Natural killer cell (primary cell): ENCODE data around the gene USP37. TPM values are rescaled to one million over a fixed set of nuclear protein-coding genes. Genes with fewer than 3 reads are reported as not detected.
A peak's percentile ranks its signal among the peaks of the same experiment; 100 is the strongest.

Experiments
- ATAC-seq, 3 donors: fragments of 150-1000 bp in 2 of 3; fragments of 200-7000 bp in 1 of 3; cut with Tn5 transposase; 1 replicate in 1 of 3; 2 replicates in 2 of 3; pipeline ENCODE4 v1.10.0; 2021; ENCODE audit warnings: mild to moderate bottlenecking in 2 of 3, moderate library complexity in 2 of 3
- DNase-seq, 2 donors: peaks; one replicate each; pipeline versions ENCODE4 v3.0.0 to v3.0.0-alpha.2; 2013 to 2021; ENCODE audit warnings: mixed read lengths in 1 of 2
- H3K27ac ChIP-seq: one replicate; pipeline ENCODE4 v1.5.1; 2013; ENCODE audit warnings: mild to moderate bottlenecking, low read length
- H3K27me3 ChIP-seq: one replicate; pipeline ENCODE4 v1.6.1; 2013; ENCODE audit warnings: low read length; ENCODE audit not compliant: control insufficient read depth, insufficient read depth
- H3K36me3 ChIP-seq: one replicate; pipeline ENCODE4 v1.6.1; 2013; ENCODE audit warnings: low read length; ENCODE audit not compliant: control insufficient read depth, insufficient read depth
- H3K4me1 ChIP-seq: one replicate; pipeline ENCODE4 v1.6.1; 2013; ENCODE audit warnings: low read length; ENCODE audit not compliant: control insufficient read depth, insufficient read depth
- H3K4me3 ChIP-seq: one replicate; pipeline ENCODE4 v1.5.1; 2013; ENCODE audit warnings: low read length
- H3K9me3 ChIP-seq: one replicate; pipeline ENCODE4 v1.6.1; 2013; ENCODE audit warnings: low read length; ENCODE audit not compliant: control insufficient read depth, insufficient read depth
- H3K27ac Mint-ChIP-seq, 2 donors: one replicate each; pipeline ENCODE4 v1.8.0; 2022; ENCODE audit warnings: mild to moderate bottlenecking in 2 of 2, mixed read lengths in 2 of 2, moderate library complexity in 1 of 2
- H3K27me3 Mint-ChIP-seq, 2 donors: one replicate each; pipeline ENCODE4 v1.8.0; 2022; ENCODE audit warnings: low read depth in 2 of 2, mixed read lengths in 2 of 2
- H3K36me3 Mint-ChIP-seq: one replicate; pipeline ENCODE4 v1.8.0; 2022; ENCODE audit warnings: mixed read lengths
- H3K4me1 Mint-ChIP-seq, 2 donors: one replicate each; pipeline ENCODE4 v1.8.0; 2022; ENCODE audit warnings: mixed read lengths in 2 of 2
- H3K4me3 Mint-ChIP-seq: one replicate; pipeline ENCODE4 v1.8.0; 2022; ENCODE audit warnings: mild to moderate bottlenecking, moderate library complexity, mixed read lengths
- H3K9me3 Mint-ChIP-seq, 2 donors: one replicate each; pipeline ENCODE4 v1.8.0; 2022; ENCODE audit warnings: mixed read lengths in 2 of 2
- CTCF ChIP-seq: fragments of 200-600 bp; IDR thresholded peaks from one replicate; pipeline ENCODE4 v1.8.0; 2022; ENCODE audit warnings: antibody characterized with exemption
- WGBS: methylation state at CpG from one replicate; pipeline ENCODE4 v1.1.7; 2013; ENCODE audit warnings: missing lambda C conversion rate; ENCODE audit not compliant: insufficient coverage; 5-methylcytosine and 5-hydroxymethylcytosine counted together
- intact Hi-C: fragments of 100-400 bp; cut with micrococcal nuclease; formaldehyde crosslinking; loops from one replicate; pipeline ENCODE4 v1.14.2; 2022
- total RNA-seq, 4 donors: library from RNA; stranded (reverse); fragments of 120-200 nt in 1 of 4; gene quantifications; one replicate each; pipeline versions ENCODE4 v1.2.3 to v1.2.4, GENCODE V29; 2013 to 2022

USP37 gene
- total RNA-seq, 3 donors from 2014 or later (not counting 1 experiment from before 2014, with no cell fraction given): 18.3 to 26.2 (median 21.6) TPM

GRCh38 chr2:218465987-218466633 is 102.0 kb downstream of the USP37 start:
- intact Hi-C loops: loop anchor here (1.0 to 2.0 kb wide), 3 partner anchors 59 to 194 kb away; no protein-coding TSS in a partner anchor
- 100% methylated on average over 1 of the region's 3 CpGs for WGBS
- no peak overlapping the region for H3K4me3 Mint-ChIP-seq
- H3K27ac Mint-ChIP-seq: peak overlapping the region in 1 of 2 donors; percentile 36
- Histone ChIP-seq H3K9me3 (no peaks in the 10 kb centered on the region), H3K4me1 (no peaks in the 10 kb centered on the region), H3K27me3 (no peaks in the 10 kb centered on the region), H3K27ac (no peak overlapping the region), H3K4me3 (no peak overlapping the region), H3K36me3 (peaks cover 11% of the 10 kb centered on the region)
- H3K9me3 Mint-ChIP-seq: no peaks in the 10 kb centered on the region
- peak; percentile 65 for TF ChIP-seq CTCF
- H3K4me1 Mint-ChIP-seq: peaks cover 18 to 19% of the 10 kb centered on the region in 2 donors
- peak in 2 of 3 donors; percentile 45 to 47 for ATAC-seq
- no peaks in the 10 kb centered on the region for H3K36me3 Mint-ChIP-seq
- DNase-seq: peak in 1 of 2 donors; percentile 48
- H3K27me3 Mint-ChIP-seq: no peaks in the 10 kb centered on the region

- Histone ChIP-seq H3K4me1 (no peaks in the 10 kb centered on the region), H3K27me3 (no peaks in the 10 kb centered on the region), H3K9me3 (no peaks in the 10 kb centered on the region), H3K36me3 (peaks cover 42% of the 10 kb centered on the region), H3K4me3 (no peak overlapping the region), H3K27ac (no peak overlapping the region)
- no CpG with 5 or more reads among the region's 1 CpG for WGBS
- intact Hi-C loops: no loop called here
- no peaks in the 10 kb centered on the region for H3K4me1 Mint-ChIP-seq
- H3K9me3 Mint-ChIP-seq: peaks cover 0 to 2% of the 10 kb centered on the region in 2 donors
- no peaks in the 10 kb centered on the region for H3K27me3 Mint-ChIP-seq
- H3K27ac Mint-ChIP-seq: no peak overlapping the region
- peaks cover 19% of the 10 kb centered on the region for H3K36me3 Mint-ChIP-seq
- no peak for ATAC-seq
- DNase-seq: no peak
- TF ChIP-seq CTCF: no peak
- no peak overlapping the region for H3K4me3 Mint-ChIP-seq
Measured at GRCh38 chr2:218458598-218458997, 109.6 kb downstream of the USP37 start.

- Mint-ChIP-seq H3K36me3 (peaks cover 19% of the 10 kb centered on the region), H3K4me3 (no peak overlapping the region), H3K27me3 (no peaks in the 10 kb centered on the region), H3K4me1 (no peaks in the 10 kb centered on the region), H3K9me3 (peaks cover 0 to 2% of the 10 kb centered on the region in 2 donors), H3K27ac (no peak overlapping the region)
- H3K27ac ChIP-seq: no peak overlapping the region
- DNase-seq (no peak), ATAC-seq (no peak)
- TF ChIP-seq CTCF: no peak
- H3K27me3 ChIP-seq: no peaks in the 10 kb centered on the region
- H3K36me3 ChIP-seq: peaks cover 49% of the 10 kb centered on the region
- no peaks in the 10 kb centered on the region for H3K4me1 ChIP-seq
- H3K4me3 ChIP-seq: no peak overlapping the region
- whole genome bisulfite sequencing: 77% methylated on average over 3 of the region's 3 CpGs
- intact Hi-C loops: no loop called here
- H3K9me3 ChIP-seq: no peaks in the 10 kb centered on the region
Measured at GRCh38 chr2:218456849-218457248, 111.3 kb downstream of the USP37 start.

- Mint-ChIP-seq H3K4me1 (peaks cover 0 to 6% of the 10 kb centered on the region in 2 donors), H3K36me3 (peaks cover 32% of the 10 kb centered on the region), H3K27me3 (no peaks in the 10 kb centered on the region), H3K4me3 (no peak overlapping the region), H3K9me3 (peaks cover 0 to 2% of the 10 kb centered on the region in 2 donors), H3K27ac (no peak overlapping the region)
- DNase-seq (no peak), ATAC-seq (no peak)
- no peak overlapping the region for H3K27ac ChIP-seq
- WGBS: 100% methylated on average over 1 of the region's 1 CpG
- no peaks in the 10 kb centered on the region for H3K4me1 ChIP-seq
- H3K4me3 ChIP-seq: no peak overlapping the region
- TF ChIP-seq CTCF: no peak
- peaks cover 43% of the 10 kb centered on the region for H3K36me3 ChIP-seq
- H3K27me3 ChIP-seq: no peaks in the 10 kb centered on the region
- intact Hi-C loops: no loop called here
- no peaks in the 10 kb centered on the region for H3K9me3 ChIP-seq
Measured at GRCh38 chr2:218452079-218452478, 116.1 kb downstream of the USP37 start.
